HepG2 (cell line): Measurements from ENCODE around the gene OSCP1. TPM values are rescaled to one million over a fixed set of nuclear protein-coding genes. Genes with fewer than 3 reads are reported as not detected.

Experiments used
- ATM ChIP-seq: fragments of 450-650 bp; IDR thresholded peaks from 2 replicates; pipeline ENCODE4 v1.7.1; 2017; ENCODE audit warnings: mild to moderate bottlenecking, borderline replicate concordance
- ERF ChIP-seq: IDR thresholded peaks from 2 replicates; pipeline ENCODE4 v1.6.1; 2018; ENCODE audit warnings: missing biosample characterization, missing genetic modification reagents
- ETV6 ChIP-seq: sonication (generic); formaldehyde crosslinking; conservative IDR thresholded peaks from 2 replicates; pipeline ENCODE4 v1.4.0; 2020; ENCODE audit warnings: missing genetic modification reagents
- MLLT10 ChIP-seq: sonication (generic); formaldehyde crosslinking; IDR thresholded peaks from 2 replicates; pipeline ENCODE4 v1.4.0; 2020; ENCODE audit warnings: missing genetic modification reagents
- NFYC ChIP-seq: IDR thresholded peaks from 2 replicates; pipeline ENCODE4 v1.6.1; 2016; ENCODE audit warnings: missing genetic modification reagents, missing compliant biosample characterization
- PRPF4 ChIP-seq: fragments of 200-400 bp; formaldehyde crosslinking; IDR thresholded peaks from 2 replicates; pipeline ENCODE4 v1.6.1; 2016; ENCODE audit warnings: low read length, low read depth; ENCODE audit not compliant: poor library complexity, severe bottlenecking
- SRSF4 ChIP-seq: fragments of 200-400 bp; formaldehyde crosslinking; IDR thresholded peaks from one replicate; pipeline ENCODE4 v1.6.1; 2018; ENCODE audit warnings: mild to moderate bottlenecking, low read depth, low read length, moderate library complexity; ENCODE audit not compliant: poor library complexity, severe bottlenecking
- ZKSCAN8 ChIP-seq: IDR thresholded peaks from 2 replicates; pipeline ENCODE4 v1.6.1; 2016; ENCODE audit warnings: borderline replicate concordance, missing genetic modification reagents, missing compliant biosample characterization
- ZNF10 ChIP-seq: sonication (generic); formaldehyde crosslinking; IDR thresholded peaks from 2 replicates; pipeline ENCODE4 v1.4.0; 2020; ENCODE audit warnings: mild to moderate bottlenecking, low read depth, missing genetic modification reagents, borderline replicate concordance
- ZSCAN21 ChIP-seq: sonication (generic); formaldehyde crosslinking; IDR thresholded peaks from 2 replicates; pipeline ENCODE4 v1.8.0; 2022; ENCODE audit warnings: mild to moderate bottlenecking, missing genetic modification reagents, moderate library complexity, borderline replicate concordance
- ZSCAN22 ChIP-seq: sonication (generic); formaldehyde crosslinking; IDR thresholded peaks from 2 replicates; pipeline ENCODE4 v1.4.0; 2020; ENCODE audit warnings: mild to moderate bottlenecking, missing genetic modification reagents
- polyA plus RNA-seq, 8 experiments: library from polyadenylated mRNA; depleted of rRNA in 3 of 8; stranded (reverse) in 7 of 8; unstranded in 1 of 8; fragments of >200 nt; fragmentation: Illumina TruSeq in 4 of 8; extraction: Trizol in 4 of 8; gene quantifications; 2 replicates each; pipeline versions ENCODE4 v1.2.1 to v1.2.3, GENCODE V29; 2011 to 2016; ENCODE audit warnings: low read depth in 4 of 8, missing spikeins in 1 of 8, mixed read lengths in 1 of 8; ENCODE audit not compliant: insufficient read depth in 1 of 8
- total RNA-seq, 5 experiments: library from RNA; depleted of rRNA; stranded (reverse); fragments of >200 nt; fragmentation: Illumina TruSeq; extraction: Trizol; gene quantifications; 2 replicates each; pipeline ENCODE4 v1.2.3, GENCODE V29; 2016; ENCODE audit warnings: low read depth in 1 of 5
- TF ChIP-seq, protein P1 (sequence below): sonication (generic); formaldehyde crosslinking; IDR thresholded peaks from 2 replicates; pipeline ENCODE4 v1.4.0; 2020; ENCODE audit warnings: missing genetic modification reagents
- TF ChIP-seq, protein P2 (sequence below): sonication (generic); formaldehyde crosslinking; IDR thresholded peaks from 2 replicates; pipeline ENCODE4 v1.9.0; 2021; ENCODE audit warnings: missing genetic modification reagents, borderline replicate concordance
- TF ChIP-seq, protein P3 (sequence below): sonication (generic); formaldehyde crosslinking; IDR thresholded peaks from 2 replicates; pipeline ENCODE4 v1.4.0; 2020; ENCODE audit warnings: missing genetic modification reagents, borderline replicate concordance

The OSCP1 gene
- total and polyA plus RNA-seq, 2 of the 13 experiments (the other 11 are each of a cell fraction or from before 2014, with no cell fraction given) = 0.60 to 0.84 TPM

DNA sequence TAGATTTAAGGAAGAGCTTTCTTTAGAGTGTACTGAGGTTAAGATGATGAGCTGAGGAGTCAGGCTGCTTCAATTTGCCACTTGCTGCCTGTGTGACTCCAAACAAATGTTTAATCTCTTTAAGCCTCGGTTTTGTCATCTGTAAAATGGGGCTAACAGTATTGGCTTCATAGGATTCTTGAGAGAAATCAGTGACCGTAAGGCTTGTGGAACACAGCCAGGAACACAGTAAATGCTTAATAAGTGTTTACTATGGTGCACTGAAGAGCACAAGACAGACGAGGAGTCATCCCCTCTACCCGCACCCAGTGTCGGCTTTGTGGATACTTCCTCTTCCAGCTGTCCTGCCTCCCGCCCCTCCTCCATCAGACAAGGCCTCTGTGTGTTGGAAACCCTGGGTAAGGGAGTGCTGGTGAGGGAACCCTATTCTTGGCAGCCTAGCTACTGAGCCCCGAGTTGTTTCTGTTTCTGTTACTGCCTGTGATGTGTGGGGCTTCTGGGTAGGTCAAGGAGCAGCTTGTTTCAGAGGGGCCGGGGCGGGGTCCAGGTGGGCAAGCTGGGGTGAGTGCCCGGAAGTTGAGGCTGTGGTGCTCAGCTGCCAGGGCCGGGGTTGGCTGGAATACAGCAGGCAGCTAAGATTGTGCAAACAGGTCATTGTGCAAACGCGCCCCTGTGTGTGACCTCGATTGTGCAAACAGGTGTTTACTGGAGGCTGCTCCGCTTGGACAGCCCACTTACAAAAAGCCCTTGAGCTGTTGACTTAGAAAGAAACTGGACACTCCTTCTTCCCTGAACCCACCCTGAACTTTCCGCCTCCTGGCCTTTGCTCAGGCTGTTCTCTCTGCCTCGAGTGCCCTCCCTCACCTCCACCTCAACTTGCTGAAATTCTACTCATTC is 36.4 kb upstream of the OSCP1 start (continued):
- TF ChIP-seq, protein P1, sequence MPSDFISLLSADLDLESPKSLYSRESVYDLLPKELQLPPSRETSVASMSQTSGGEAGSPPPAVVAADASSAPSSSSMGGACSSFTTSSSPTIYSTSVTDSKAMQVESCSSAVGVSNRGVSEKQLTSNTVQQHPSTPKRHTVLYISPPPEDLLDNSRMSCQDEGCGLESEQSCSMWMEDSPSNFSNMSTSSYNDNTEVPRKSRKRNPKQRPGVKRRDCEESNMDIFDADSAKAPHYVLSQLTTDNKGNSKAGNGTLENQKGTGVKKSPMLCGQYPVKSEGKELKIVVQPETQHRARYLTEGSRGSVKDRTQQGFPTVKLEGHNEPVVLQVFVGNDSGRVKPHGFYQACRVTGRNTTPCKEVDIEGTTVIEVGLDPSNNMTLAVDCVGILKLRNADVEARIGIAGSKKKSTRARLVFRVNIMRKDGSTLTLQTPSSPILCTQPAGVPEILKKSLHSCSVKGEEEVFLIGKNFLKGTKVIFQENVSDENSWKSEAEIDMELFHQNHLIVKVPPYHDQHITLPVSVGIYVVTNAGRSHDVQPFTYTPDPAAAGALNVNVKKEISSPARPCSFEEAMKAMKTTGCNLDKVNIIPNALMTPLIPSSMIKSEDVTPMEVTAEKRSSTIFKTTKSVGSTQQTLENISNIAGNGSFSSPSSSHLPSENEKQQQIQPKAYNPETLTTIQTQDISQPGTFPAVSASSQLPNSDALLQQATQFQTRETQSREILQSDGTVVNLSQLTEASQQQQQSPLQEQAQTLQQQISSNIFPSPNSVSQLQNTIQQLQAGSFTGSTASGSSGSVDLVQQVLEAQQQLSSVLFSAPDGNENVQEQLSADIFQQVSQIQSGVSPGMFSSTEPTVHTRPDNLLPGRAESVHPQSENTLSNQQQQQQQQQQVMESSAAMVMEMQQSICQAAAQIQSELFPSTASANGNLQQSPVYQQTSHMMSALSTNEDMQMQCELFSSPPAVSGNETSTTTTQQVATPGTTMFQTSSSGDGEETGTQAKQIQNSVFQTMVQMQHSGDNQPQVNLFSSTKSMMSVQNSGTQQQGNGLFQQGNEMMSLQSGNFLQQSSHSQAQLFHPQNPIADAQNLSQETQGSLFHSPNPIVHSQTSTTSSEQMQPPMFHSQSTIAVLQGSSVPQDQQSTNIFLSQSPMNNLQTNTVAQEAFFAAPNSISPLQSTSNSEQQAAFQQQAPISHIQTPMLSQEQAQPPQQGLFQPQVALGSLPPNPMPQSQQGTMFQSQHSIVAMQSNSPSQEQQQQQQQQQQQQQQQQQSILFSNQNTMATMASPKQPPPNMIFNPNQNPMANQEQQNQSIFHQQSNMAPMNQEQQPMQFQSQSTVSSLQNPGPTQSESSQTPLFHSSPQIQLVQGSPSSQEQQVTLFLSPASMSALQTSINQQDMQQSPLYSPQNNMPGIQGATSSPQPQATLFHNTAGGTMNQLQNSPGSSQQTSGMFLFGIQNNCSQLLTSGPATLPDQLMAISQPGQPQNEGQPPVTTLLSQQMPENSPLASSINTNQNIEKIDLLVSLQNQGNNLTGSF (CRISPR knock-in tag) = peak; percentile 88
- TF ChIP-seq ATM = no peak
- peak; percentile 69 for TF ChIP-seq NFYC
- TF ChIP-seq SRSF4 = no peak
- TF ChIP-seq MLLT10 (CRISPR knock-in tag) = no peak
- no peak for TF ChIP-seq PRPF4
- peak; percentile 74 for TF ChIP-seq ZSCAN21 (CRISPR knock-in tag)
- TF ChIP-seq, protein P2, sequence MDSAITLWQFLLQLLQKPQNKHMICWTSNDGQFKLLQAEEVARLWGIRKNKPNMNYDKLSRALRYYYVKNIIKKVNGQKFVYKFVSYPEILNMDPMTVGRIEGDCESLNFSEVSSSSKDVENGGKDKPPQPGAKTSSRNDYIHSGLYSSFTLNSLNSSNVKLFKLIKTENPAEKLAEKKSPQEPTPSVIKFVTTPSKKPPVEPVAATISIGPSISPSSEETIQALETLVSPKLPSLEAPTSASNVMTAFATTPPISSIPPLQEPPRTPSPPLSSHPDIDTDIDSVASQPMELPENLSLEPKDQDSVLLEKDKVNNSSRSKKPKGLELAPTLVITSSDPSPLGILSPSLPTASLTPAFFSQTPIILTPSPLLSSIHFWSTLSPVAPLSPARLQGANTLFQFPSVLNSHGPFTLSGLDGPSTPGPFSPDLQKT = 0 out of 2 replicates have a peak, but pooled peaks have one; percentile 60
- TF ChIP-seq ZKSCAN8 (CRISPR knock-in tag) = peak; percentile 99
- TF ChIP-seq, protein P3, sequence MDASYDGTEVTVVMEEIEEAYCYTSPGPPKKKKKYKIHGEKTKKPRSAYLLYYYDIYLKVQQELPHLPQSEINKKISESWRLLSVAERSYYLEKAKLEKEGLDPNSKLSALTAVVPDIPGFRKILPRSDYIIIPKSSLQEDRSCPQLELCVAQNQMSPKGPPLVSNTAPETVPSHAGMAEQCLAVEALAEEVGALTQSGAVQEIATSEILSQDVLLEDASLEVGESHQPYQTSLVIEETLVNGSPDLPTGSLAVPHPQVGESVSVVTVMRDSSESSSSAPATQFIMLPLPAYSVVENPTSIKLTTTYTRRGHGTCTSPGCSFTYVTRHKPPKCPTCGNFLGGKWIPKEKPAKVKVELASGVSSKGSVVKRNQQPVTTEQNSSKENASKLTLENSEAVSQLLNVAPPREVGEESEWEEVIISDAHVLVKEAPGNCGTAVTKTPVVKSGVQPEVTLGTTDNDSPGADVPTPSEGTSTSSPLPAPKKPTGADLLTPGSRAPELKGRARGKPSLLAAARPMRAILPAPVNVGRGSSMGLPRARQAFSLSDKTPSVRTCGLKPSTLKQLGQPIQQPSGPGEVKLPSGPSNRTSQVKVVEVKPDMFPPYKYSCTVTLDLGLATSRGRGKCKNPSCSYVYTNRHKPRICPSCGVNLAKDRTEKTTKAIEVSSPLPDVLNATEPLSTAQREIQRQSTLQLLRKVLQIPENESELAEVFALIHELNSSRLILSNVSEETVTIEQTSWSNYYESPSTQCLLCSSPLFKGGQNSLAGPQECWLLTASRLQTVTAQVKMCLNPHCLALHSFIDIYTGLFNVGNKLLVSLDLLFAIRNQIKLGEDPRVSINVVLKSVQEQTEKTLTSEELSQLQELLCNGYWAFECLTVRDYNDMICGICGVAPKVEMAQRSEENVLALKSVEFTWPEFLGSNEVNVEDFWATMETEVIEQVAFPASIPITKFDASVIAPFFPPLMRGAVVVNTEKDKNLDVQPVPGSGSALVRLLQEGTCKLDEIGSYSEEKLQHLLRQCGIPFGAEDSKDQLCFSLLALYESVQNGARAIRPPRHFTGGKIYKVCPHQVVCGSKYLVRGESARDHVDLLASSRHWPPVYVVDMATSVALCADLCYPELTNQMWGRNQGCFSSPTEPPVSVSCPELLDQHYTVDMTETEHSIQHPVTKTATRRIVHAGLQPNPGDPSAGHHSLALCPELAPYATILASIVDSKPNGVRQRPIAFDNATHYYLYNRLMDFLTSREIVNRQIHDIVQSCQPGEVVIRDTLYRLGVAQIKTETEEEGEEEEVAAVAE = peak; percentile 90
- peak; percentile 97 for TF ChIP-seq ZSCAN22 (CRISPR knock-in tag)
- no peak for TF ChIP-seq ZNF10 (CRISPR knock-in tag)
- TF ChIP-seq ERF (CRISPR knock-in tag) = peak; percentile 98
- peak; percentile 90 for TF ChIP-seq ETV6 (CRISPR knock-in tag)
